Mononuclear cell (primary cell): ENCODE measurements around the gene SRGAP2B. TPM values are rescaled to one million over a fixed set of nuclear protein-coding genes. Genes with fewer than 3 reads are reported as not detected.
"Not testable (repeated sequence)": the region's sequence is repeated elsewhere in the genome, so short reads cannot be mapped to it uniquely, and the experiment has no call there.

ENCODE experiments used
- H3K27me3 ChIP-seq: 2 replicates; pipeline ENCODE4 v1.6.0; 2011; ENCODE audit warnings: low read length, control low read depth; ENCODE audit not compliant: insufficient read depth
- H3K4me1 ChIP-seq: 2 replicates; pipeline ENCODE4 v1.5.1; 2011; ENCODE audit warnings: mild to moderate bottlenecking, low read length, control low read depth; ENCODE audit not compliant: insufficient read depth
- H3K4me3 ChIP-seq: 2 replicates; pipeline ENCODE4 v1.5.1; 2011; ENCODE audit warnings: mild to moderate bottlenecking, low read length, moderate library complexity
- H3K9me3 ChIP-seq: 2 replicates; pipeline ENCODE4 v1.5.1; 2011; ENCODE audit warnings: low read depth, mild to moderate bottlenecking, control low read depth, low read length
- total RNA-seq: library from RNA; depleted of rRNA; stranded (reverse); fragments of >200 nt; gene quantifications from one replicate; pipeline ENCODE4 v1.2.3, GENCODE V29; 2012

Gene SRGAP2B
- total RNA-seq, 1 donor: 14.7 TPM

DNA sequence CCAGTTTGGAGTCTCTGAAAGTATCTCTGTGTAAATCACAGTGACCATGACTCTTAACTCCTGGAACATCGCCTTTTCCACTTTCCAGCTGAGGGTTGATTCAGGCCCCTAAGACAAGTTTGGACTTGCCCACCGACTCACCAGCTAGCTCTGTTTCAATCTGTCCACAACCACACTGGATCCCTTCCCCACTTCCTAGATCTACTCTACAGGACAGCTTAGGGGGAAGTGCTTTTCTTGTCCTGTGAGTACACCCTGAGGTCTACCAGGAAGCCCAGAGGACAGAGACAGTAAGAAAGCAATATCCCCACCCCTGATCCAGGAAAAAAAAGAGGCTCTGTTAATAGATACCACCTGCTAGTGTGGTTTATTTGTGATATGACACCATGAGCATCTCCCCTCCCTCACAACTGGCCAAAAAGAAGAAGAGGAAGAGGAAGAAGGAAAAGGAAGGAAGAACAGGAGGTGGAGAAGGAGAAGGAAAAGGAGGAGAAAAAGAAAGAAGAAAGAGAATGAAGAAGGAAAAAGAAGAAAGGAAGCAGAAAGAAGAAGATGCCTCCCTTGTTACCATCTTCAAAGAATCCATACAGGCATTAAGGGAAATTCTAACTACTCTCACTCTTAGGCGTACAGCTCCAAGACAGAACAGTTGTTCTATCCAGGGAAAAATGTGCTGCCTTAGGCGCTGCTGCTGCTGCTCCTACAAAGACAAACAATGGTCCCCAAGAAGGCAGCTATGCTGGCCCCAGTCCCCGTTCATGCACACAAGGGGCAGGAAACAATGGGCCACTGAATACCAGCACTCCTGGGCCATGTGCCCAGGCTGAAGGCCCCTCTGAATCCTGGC lies 96.8 kb downstream of the SRGAP2B start:
- not testable (repeated sequence) for H3K4me1 ChIP-seq, H3K27me3 ChIP-seq, H3K9me3 ChIP-seq, H3K4me3 ChIP-seq

DNA sequence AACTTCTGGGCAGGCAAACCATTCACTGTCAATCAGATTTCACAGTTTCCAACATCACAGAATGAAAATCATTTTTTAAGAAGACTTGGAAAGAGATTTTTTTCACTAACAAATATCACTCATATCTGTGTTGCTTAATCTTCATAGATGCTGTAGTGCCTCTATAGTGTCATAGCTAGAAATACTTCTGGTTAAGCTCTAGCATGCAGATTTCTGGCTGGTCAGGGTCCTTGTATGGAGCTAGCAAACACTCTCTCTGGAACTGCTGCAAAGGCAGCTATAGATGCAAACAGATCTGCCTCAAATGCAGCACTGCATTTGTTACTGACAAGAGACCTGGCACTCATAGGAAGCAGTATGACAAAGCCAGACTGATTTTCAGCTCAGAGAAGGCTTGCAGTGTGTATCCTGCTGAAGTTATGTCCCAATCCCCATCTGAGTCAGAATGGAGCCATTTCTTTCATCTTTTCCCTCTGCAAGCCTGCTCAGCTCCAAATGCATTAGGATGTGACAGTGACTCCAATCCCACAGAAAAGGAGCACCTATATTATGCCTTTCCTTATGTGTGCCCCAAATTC lies 99.2 kb downstream of the SRGAP2B start:
- not testable (repeated sequence) for H3K4me1 ChIP-seq, H3K9me3 ChIP-seq, H3K4me3 ChIP-seq, H3K27me3 ChIP-seq

DNA sequence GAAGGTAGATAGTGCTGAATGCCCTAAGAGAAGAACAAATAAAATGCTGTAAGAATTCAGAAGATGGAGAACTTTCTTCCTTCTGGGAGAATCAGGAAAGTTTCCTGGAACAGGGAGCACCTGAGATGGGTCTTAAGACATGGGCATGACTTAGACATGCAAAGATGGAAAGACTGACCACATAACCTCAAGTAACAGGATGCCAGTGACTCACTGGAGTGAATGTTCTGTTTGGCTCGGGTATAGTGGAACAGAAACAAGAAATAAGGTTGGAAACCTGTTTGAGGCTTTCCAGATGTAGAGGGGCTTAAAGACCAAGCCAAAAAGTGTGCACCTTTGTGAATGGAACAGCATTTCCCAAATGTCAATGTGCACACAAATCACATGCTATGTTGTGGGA lies 102.2 kb downstream of the SRGAP2B start:
- not testable (repeated sequence) for H3K4me3 ChIP-seq, H3K27me3 ChIP-seq, H3K4me1 ChIP-seq, H3K9me3 ChIP-seq

DNA sequence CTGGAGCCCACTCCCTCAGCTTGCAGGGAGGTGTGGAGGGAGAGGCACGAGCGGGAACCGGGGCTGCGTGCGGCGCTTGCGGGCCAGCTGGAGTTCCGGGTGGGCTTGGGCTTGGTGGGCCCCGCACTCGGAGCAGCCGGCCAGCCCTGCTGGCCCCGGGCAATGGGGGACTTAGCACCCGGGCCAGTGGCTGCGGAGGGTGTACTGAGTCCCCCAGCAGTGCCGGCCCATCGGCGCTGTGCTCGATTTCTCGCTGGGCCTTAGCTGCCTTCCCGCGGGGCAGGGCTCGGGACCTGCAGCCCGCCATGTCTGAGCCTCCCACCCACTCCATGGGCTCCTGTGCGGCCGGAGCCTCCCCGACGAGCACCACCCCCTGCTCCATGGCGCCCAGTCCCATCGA lies 104.5 kb downstream of the SRGAP2B start:
- H3K27me3 ChIP-seq, H3K4me1 ChIP-seq, H3K9me3 ChIP-seq, H3K4me3 ChIP-seq: not testable (repeated sequence)

DNA sequence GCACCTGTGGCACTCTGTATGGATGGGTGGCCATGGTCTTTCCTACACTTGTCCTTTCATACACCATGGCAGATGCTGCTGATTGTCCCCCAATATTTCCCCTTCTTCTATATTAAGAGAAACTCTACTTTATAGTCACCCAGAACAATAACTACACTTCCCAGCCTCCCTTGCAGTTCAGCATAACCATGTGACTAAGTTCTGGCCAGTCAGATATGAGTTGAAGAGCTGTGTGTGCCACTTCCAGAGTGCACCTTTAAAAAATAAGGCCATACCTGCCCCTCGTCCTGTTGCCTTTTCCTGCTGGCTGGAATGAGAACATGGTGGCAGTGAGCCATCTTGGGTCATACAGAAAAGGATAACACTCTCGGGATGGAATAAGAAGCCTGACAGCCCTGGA lies 108.0 kb downstream of the SRGAP2B start:
- not testable (repeated sequence) for H3K4me1 ChIP-seq, H3K9me3 ChIP-seq, H3K4me3 ChIP-seq, H3K27me3 ChIP-seq

DNA sequence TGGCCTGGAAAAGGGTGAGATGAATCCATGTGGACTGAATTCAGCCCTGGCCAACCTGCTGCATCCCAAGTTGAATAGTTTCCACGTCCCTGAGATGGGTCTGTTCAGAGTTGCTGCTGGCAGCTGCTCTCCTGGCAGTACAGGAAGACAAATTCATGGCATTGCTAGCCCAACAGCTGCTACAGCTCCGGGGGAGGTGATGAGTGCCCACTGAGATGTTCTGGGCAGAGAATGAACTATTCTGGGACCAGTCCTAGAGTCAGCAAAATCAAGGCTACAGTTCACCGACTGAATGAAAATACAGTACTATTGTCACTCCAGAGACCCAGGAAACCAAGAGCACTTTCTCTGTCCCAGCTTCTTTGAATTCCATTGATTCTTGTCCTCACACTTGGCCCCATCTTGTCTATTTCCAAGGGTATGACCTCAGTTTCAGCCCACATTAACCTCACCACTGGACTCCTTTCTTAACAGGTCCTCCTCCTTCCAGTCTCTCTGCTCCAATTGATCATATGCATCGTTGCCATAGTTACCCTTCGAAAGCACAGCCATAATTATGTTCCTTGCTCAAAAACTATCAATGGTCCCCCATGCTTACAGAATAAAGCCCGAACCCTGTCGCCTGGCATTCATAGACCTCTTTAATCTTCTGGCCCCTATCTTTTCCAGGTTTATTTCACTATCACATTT lies 108.8 kb downstream of the SRGAP2B start:
- H3K9me3 ChIP-seq, H3K4me3 ChIP-seq, H3K4me1 ChIP-seq, H3K27me3 ChIP-seq: not testable (repeated sequence)

DNA sequence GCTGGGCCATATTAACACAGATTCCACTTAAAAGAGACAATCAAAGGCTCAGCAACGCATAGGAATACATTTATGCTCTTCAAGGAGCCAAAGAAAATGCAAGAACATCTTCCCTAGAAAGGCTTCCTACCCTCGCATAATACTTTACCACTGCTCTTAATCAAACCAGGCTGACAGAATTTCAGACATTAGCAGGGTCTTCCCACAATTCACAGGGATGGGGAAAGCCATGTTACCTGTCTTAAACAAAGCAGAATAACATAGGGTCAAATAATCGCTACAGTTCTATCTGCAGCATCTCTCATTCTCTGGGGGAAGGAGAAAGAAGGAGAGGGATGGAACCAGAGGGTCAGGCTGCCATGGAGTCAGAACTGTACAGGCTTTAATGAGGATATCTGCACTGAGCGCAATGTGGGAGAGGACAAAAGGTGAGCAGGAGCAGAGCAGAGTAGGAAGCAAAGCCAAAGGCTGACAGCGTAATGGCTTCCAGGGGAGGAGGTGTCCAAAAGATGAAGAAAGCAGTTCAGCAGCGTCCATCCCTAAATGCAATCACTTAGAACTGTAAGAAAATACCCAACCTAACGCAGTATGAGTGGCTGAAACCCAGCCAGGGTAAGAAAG lies 109.5 kb downstream of the SRGAP2B start:
- H3K4me3 ChIP-seq, H3K4me1 ChIP-seq: not testable (repeated sequence)

DNA sequence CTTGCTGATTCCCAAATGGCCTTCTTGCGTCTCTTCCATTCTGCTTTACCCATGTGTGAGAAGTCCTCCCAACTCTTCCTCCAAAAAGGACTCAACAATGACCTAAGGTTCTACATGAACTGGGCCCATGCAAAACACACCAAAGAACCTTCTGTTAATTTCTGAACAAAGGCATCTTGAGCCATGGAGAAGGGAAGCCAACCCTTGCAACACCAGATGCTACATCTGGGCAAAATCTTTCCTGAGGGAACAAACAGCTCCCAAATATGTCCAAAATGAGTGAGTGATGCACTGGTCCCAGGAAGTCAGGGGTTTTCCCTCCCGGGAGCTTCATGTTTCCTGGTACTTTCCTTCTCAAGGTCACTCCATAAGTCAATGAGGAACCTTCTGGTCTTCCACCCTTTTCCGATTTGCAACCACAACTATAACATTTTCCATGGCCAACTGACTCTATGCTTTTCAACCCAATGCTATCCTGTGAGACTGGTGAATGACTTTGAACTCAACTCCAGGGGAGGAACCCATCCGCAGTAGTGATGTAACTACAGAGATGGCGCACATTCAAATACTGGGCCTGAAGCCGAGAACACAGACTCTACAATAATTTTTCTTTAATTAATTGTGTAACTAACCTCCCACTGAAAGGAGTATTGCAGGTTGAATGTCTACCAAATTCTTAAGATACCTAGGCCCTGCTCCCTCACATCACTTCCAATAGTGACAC lies 112.2 kb downstream of the SRGAP2B start:
- H3K27me3 ChIP-seq, H3K4me1 ChIP-seq, H3K4me3 ChIP-seq, H3K9me3 ChIP-seq: not testable (repeated sequence)

More for the DNA sequence above, 109.5 kb downstream of the SRGAP2B start:
- not testable (repeated sequence) for H3K27me3 ChIP-seq, H3K9me3 ChIP-seq

DNA sequence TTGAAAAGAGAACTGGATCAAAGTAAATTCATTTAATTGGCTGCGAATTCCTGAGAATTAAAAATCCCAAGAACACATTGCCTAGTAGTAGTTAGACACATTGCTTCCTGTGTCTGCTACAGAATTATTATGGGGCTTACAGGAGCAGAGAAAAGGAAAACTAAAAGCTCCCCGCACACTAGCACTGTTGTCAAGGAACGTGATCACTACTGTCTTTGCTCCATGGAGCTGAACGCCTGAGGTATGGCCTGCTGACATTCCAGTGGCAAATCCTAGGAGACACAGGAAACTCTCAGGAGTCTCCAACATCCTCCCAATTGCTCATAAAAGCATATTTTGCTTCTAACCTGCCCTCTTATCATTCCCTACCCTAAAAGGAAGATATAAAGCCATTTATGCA lies 114.0 kb downstream of the SRGAP2B start:
- not testable (repeated sequence) for H3K27me3 ChIP-seq, H3K4me3 ChIP-seq, H3K9me3 ChIP-seq, H3K4me1 ChIP-seq

DNA sequence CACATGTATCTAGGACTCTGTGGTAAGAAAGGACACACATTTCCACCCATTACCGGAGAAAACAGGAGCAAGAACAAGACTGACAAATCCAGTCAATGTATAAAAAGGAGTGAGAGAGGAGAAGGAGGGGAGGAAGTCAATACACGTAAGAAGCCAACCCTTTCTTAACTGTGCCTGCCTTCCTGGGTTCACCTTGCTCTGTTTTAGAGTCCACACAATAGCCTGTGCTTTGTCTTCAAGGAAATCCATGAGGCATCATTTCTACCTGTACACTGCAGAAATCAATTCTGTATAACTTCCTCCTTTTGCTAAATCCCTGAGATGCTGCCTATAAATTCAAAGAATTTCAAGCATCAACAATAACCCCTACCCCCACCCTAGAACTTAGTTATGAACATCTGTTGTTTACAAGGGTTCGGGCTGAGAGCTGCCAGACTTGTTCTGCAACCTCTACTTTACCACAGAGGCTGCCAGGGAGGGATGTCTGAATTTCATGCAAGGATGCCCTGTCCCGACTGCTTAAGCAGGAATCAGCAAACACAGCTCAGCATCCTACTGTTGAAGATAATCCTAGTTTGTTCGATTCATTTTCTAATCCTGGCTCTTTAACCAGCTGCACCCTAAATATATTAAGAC lies 115.0 kb downstream of the SRGAP2B start:
- not testable (repeated sequence) for H3K4me3 ChIP-seq, H3K27me3 ChIP-seq, H3K9me3 ChIP-seq, H3K4me1 ChIP-seq

DNA sequence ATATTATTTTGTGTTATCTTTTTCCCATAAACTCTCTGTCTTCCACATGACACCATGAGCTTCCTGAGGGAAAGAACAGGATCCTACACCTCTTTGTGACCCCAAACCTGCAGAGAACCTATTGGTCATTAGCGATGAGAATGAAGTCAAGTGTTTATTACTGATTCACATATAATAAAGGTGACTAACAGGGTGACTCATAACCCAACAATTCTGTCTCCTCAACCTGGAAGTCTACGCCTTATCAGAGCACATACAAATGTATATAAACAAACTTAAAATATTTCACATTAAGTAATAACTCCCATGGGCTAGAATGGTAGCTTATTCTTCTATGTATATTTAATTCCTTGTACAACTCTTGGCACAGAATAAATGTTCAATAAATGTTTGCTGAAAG lies 117.3 kb downstream of the SRGAP2B start:
- H3K9me3 ChIP-seq, H3K27me3 ChIP-seq, H3K4me3 ChIP-seq, H3K4me1 ChIP-seq: not testable (repeated sequence)

DNA sequence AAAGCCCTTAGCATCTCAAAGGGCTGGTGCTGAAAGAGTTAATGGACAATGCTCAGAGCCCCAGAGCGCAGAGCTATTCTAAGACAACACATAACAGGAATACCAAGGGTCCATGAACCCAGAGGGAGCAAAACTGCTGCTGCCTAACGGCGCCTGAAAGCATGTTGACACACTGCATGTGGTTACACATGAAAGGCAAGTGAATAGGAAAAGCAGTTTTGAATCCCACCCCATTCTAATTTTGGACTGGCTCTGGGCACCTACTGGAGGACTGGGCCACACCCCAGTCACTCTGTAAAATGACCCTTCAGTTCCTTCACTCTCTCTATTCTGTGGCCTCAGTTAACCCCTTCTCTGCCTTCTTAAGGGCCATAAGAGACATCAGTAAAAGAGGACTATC lies 123.2 kb downstream of the SRGAP2B start:
- H3K9me3 ChIP-seq, H3K4me3 ChIP-seq, H3K4me1 ChIP-seq, H3K27me3 ChIP-seq: not testable (repeated sequence)

DNA sequence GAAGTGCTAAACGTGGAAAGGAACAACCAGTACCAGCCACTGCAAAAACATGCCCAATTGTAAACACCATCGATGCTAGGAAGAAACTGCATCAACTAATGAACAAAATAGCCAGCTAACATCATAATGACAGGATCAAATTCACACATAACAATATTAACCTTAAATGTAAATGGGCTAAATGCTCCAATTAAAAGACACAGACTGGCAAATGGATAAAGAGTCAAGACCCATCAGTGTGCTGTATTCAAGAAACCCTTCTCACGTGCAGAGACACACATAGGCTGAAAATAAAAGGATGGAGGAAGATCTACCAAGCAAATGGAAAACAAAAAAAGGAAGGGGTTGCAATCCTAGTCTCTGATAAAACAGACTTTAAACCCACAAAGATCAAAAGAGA lies 128.6 kb downstream of the SRGAP2B start:
- not testable (repeated sequence) for H3K9me3 ChIP-seq, H3K27me3 ChIP-seq, H3K4me1 ChIP-seq, H3K4me3 ChIP-seq

DNA sequence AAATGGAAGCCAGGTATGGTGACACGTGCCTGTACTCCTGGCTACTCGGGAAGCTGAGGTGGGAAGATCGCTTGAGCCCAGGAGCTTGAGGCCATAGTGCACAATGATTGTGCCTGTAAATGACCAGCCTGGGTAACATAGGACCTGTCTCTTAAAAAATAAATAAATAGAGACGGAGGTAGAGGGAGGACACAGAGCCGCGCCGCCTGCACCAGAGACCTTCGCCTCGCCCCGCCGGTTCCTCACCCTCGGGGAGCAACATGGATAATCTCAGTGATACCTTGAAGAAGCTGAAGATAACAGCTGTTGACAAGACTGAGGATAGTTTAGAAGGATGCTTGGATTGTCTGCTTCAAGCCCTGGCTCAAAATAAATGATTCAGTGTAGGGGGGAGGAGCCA lies 130.4 kb downstream of the SRGAP2B start:
- H3K9me3 ChIP-seq, H3K4me3 ChIP-seq, H3K4me1 ChIP-seq, H3K27me3 ChIP-seq: not testable (repeated sequence)

DNA sequence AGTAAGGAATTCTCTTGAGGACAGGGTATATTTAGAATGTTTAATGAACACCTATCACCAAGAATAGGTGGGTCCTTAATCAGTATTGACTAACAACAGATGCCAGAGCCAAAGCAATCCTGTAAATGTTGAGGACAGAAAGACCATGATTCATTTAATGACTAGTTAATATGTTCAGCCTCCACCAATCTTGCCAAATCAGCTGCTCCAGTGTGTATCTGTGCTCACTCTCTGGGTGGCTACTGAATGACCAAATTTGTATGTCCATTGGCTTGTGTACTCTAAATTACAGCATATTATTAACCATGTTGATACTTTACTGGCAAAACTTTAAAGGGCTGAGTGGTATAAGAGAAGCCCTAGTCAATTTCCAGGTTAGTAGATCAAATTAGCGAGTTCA lies 130.9 kb downstream of the SRGAP2B start:
- H3K4me1 ChIP-seq, H3K27me3 ChIP-seq, H3K9me3 ChIP-seq, H3K4me3 ChIP-seq: not testable (repeated sequence)
